ENCODE data around the gene HUS1. TPM values are rescaled to one million over a fixed set of nuclear protein-coding genes. Genes with fewer than 3 reads are reported as not detected.
"Not testable (repeated sequence)": the region's sequence is repeated elsewhere in the genome, so short reads cannot be mapped to it uniquely, and the experiment has no call there.

HUS1 gene
- total RNA-seq: 29.6 TPM
- long read RNA-seq, partial matches to known transcripts: 1 of 12 reads
- long read RNA-seq, other reads (novel, unspliced or antisense): 9 of 12 reads

- intact Hi-C loops (cut with DNase I): loop anchor here (5.0 kb wide), 1 partner anchor 108 kb away; the partner anchor contains the start of gene UPP1
- peak; percentile 99 for ATAC-seq
- peak; percentile 98 for DNase-seq (ENCODE audit: missing footprints)
These were observed at the start of gene HUS1 for GRCh38 chr7:47979145-47979831. Gene HUS1 (minus strand): TSS chr7:47979615. CDS start chr7:47979519, 96 bp downstream.

- ATAC-seq (no peak), DNase-seq (ENCODE audit: missing footprints) (no peak)
- intact Hi-C loops (cut with DNase I): no loop called here
These were observed 49.5 kb upstream of the HUS1 start, which contains the start of gene SUN3 for GRCh38 chr7:48028938-48029337. Gene SUN3 (minus strand): TSS chr7:48029107. CDS start chr7:48028938, 169 bp downstream.

- no peak for ATAC-seq
- no peak for DNase-seq (ENCODE audit: missing footprints)
- intact Hi-C loops (cut with DNase I): no loop called here
These were observed 46.2 kb upstream of the HUS1 start for GRCh38 chr7:48025624-48026023.

GRCh38 chr7:48017674-48018073, 38.3 kb upstream of the HUS1 start:
- no peak for ATAC-seq
- DNase-seq (ENCODE audit: missing footprints): no peak
- intact Hi-C loops (cut with DNase I): no loop called here

- no peak for ATAC-seq
- DNase-seq (ENCODE audit: missing footprints): no peak
- intact Hi-C loops (cut with DNase I): no loop called here
These were observed 37.2 kb upstream of the HUS1 start for GRCh38 chr7:48016641-48017040.

GRCh38 chr7:48011951-48012350, 32.5 kb upstream of the HUS1 start:
- no peak for DNase-seq (ENCODE audit: missing footprints)
- intact Hi-C loops (cut with DNase I): no loop called here
- no peak for ATAC-seq

GRCh38 chr7:48011323-48011722, 31.9 kb upstream of the HUS1 start:
- intact Hi-C loops (cut with DNase I): no loop called here
- DNase-seq (ENCODE audit: missing footprints): no peak

GRCh38 chr7:48009954-48010353, 30.5 kb upstream of the HUS1 start:
- ATAC-seq (no peak), DNase-seq (ENCODE audit: missing footprints) (no peak)
- intact Hi-C loops (cut with DNase I): no loop called here

More at GRCh38 chr7:48011323-48011722, 31.9 kb upstream of the HUS1 start:
- ATAC-seq: no peak

- DNase-seq (ENCODE audit: missing footprints) (no peak), ATAC-seq (no peak)
- intact Hi-C loops (cut with DNase I): no loop called here
These were observed 29.8 kb upstream of the HUS1 start for GRCh38 chr7:48009257-48009656.

GRCh38 chr7:48006866-48007265, 27.5 kb upstream of the HUS1 start:
- intact Hi-C loops (cut with DNase I): no loop called here
- DNase-seq (ENCODE audit: missing footprints) (no peak), ATAC-seq (no peak)

GRCh38 chr7:48004638-48005037, 25.2 kb upstream of the HUS1 start:
- intact Hi-C loops (cut with DNase I): no loop called here
- ATAC-seq (no peak), DNase-seq (ENCODE audit: missing footprints) (no peak)

- ATAC-seq: no peak
- DNase-seq (ENCODE audit: missing footprints): no peak
- intact Hi-C loops (cut with DNase I): no loop called here
These were observed 24.6 kb upstream of the HUS1 start for GRCh38 chr7:48004032-48004431.

GRCh38 chr7:48000164-48000563, 20.7 kb upstream of the HUS1 start:
- DNase-seq (ENCODE audit: missing footprints); intact Hi-C loops (cut with DNase I); ATAC-seq: not testable (repeated sequence)

- ATAC-seq (no peak), DNase-seq (ENCODE audit: missing footprints) (no peak)
- intact Hi-C loops (cut with DNase I): no loop called here
These were observed 20.0 kb upstream of the HUS1 start for GRCh38 chr7:47999413-47999812.

GRCh38 chr7:47992446-47992845, 13.0 kb upstream of the HUS1 start:
- intact Hi-C loops (cut with DNase I): loop anchor here (5.0 kb wide), 2 partner anchors 40 to 95 kb away; partner anchors contain the start of gene UPP1

GRCh38 chr7:47991741-47992311, 12.4 kb upstream of the HUS1 start:
- intact Hi-C loops (cut with DNase I): loop anchor here (1.0 to 5.0 kb wide), 3 partner anchors 40 to 118 kb away; partner anchors contain the start of gene UPP1
- DNase-seq (ENCODE audit: missing footprints) (peak; percentile 96), ATAC-seq (peak; percentile 99)

More at GRCh38 chr7:47992446-47992845, 13.0 kb upstream of the HUS1 start:
- ATAC-seq: no peak
- no peak for DNase-seq (ENCODE audit: missing footprints)

- intact Hi-C loops (cut with DNase I): loop anchor here (1.0 to 5.0 kb wide), 3 partner anchors 41 to 119 kb away; partner anchors contain the start of gene UPP1
- ATAC-seq: no peak
- no peak for DNase-seq (ENCODE audit: missing footprints)
These were observed 11.9 kb upstream of the HUS1 start for GRCh38 chr7:47991270-47991669.

GRCh38 chr7:47990592-47990991, 11.2 kb upstream of the HUS1 start:
- intact Hi-C loops (cut with DNase I): loop anchor here (5.0 kb wide), 2 partner anchors 42 to 97 kb away; partner anchors contain the start of gene UPP1
- DNase-seq (ENCODE audit: missing footprints) (no peak), ATAC-seq (no peak)

GRCh38 chr7:47989607-47990400, 10.4 kb upstream of the HUS1 start:
- ATAC-seq; DNase-seq (ENCODE audit: missing footprints): not testable (repeated sequence)
- intact Hi-C loops (cut with DNase I): loop anchor here (5.0 kb wide), 2 partner anchors 42 to 97 kb away; partner anchors contain the start of gene UPP1
